GM12801 (cell line): ENCODE data around the gene TPD52L2.

Experiments used
- CTCF ChIP-seq: IDR thresholded peaks from one replicate; pipeline ENCODE4 v1.5.1; 2011; ENCODE audit warnings: control low read depth; ENCODE audit not compliant: insufficient read length; ENCODE audit errors: extremely low read depth

TPD52L2 gene

GRCh38 chr20:63889241-63890200 lies 24.5 kb downstream of the TPD52L2 start:
- TF ChIP-seq CTCF, result no peak

GRCh38 chr20:63890201-63890576 lies 25.1 kb downstream of the TPD52L2 start:
- no peak for TF ChIP-seq CTCF

GRCh38 chr20:63890616-63891015 lies 25.5 kb downstream of the TPD52L2 start:
- no peak for TF ChIP-seq CTCF

GRCh38 chr20:63891061-63892002 lies 26.3 kb downstream of the TPD52L2 start:
- TF ChIP-seq CTCF, result no peak

- no peak for TF ChIP-seq CTCF
These were observed 27.3 kb downstream of the TPD52L2 start for GRCh38 chr20:63892402-63892801.

- no peak for TF ChIP-seq CTCF
These were observed 28.9 kb downstream of the TPD52L2 start for GRCh38 chr20:63893999-63894357.
